HG03280 (cell line): Measurements from ENCODE around the gene LCMT1.
"Not testable (repeated sequence)": the region's sequence is repeated elsewhere in the genome, so short reads cannot be mapped to it uniquely, and the experiment has no call there.

Source experiments
- ATAC-seq: cut with Tn5 transposase; IDR thresholded peaks from one replicate; pipeline ENCODE4 v1.9.1; 2021; ENCODE audit warnings: mild to moderate bottlenecking, moderate library complexity; ENCODE audit not compliant: unreplicated experiment

LCMT1 gene

GRCh38 chr16:25094596-25094995, 16.9 kb upstream of the LCMT1 start:
- ATAC-seq, result no peak

- no peak for ATAC-seq
Observed at GRCh38 chr16:25095636-25096035, 15.9 kb upstream of the LCMT1 start.

GRCh38 chr16:25097276-25097975, 14.1 kb upstream of the LCMT1 start:
- ATAC-seq, result no peak

GRCh38 chr16:25100511-25100910, 11.0 kb upstream of the LCMT1 start:
- no peak for ATAC-seq

GRCh38 chr16:25106567-25107465, 4.7 kb upstream of the LCMT1 start:
- ATAC-seq, result peak; percentile 42

GRCh38 chr16:25107466-25107792, 4.1 kb upstream of the LCMT1 start:
- ATAC-seq, result no peak

- ATAC-seq, result no peak
Observed at GRCh38 chr16:25108054-25108453, 3.5 kb upstream of the LCMT1 start.

- ATAC-seq, result no peak
Observed at GRCh38 chr16:25109643-25110042, 1.9 kb upstream of the LCMT1 start.

- no peak for ATAC-seq
Observed at GRCh38 chr16:25110387-25110947, 1.1 kb upstream of the LCMT1 start.

GRCh38 chr16:25114121-25114520, 2.6 kb downstream of the LCMT1 start:
- no peak for ATAC-seq

GRCh38 chr16:25118851-25119578, 7.5 kb downstream of the LCMT1 start:
- no peak for ATAC-seq

GRCh38 chr16:25121824-25122600, 10.5 kb downstream of the LCMT1 start:
- no peak for ATAC-seq

- no peak for ATAC-seq
Observed at GRCh38 chr16:25124503-25124902, 13.0 kb downstream of the LCMT1 start.

GRCh38 chr16:25126086-25126666, 14.6 kb downstream of the LCMT1 start:
- not testable (repeated sequence) for ATAC-seq

GRCh38 chr16:25126820-25127232, 15.3 kb downstream of the LCMT1 start:
- ATAC-seq, result no peak

GRCh38 chr16:25132751-25133150, 21.2 kb downstream of the LCMT1 start:
- not testable (repeated sequence) for ATAC-seq

- ATAC-seq, result no peak
Observed at GRCh38 chr16:25134166-25134700, 22.7 kb downstream of the LCMT1 start.

GRCh38 chr16:25135254-25135878, 23.8 kb downstream of the LCMT1 start:
- ATAC-seq, result no peak

- ATAC-seq, result no peak
Observed at GRCh38 chr16:25138130-25138529, 26.6 kb downstream of the LCMT1 start.
